Measurements from ENCODE around the gene KIF1A.

The KIF1A gene

GRCh38 chr2:240795916-240796510 lies 24.0 kb downstream of the KIF1A start:
- TF ChIP-seq POLR2AphosphoS5 (IDR thresholded peaks at IDR 0.05; ENCODE audit: low read depth, low read length) (no peak), REST (IDR thresholded peaks at IDR 0.05; ENCODE audit: insufficient read depth in 1 of 2, low read depth in 2 of 2, low read length in 2 of 2) (no peak), FOXP2 (optimal IDR thresholded peaks at IDR 0.05; ENCODE audit: borderline replicate concordance, extremely low read depth, extremely low read length, insufficient read depth) (no peak), TAF1 (IDR thresholded peaks at IDR 0.05; ENCODE audit: borderline replicate concordance, insufficient read depth, low read length) (no peak), SIN3A (IDR thresholded peaks at IDR 0.05; ENCODE audit: borderline replicate concordance, insufficient read depth, low read length) (no peak)

GRCh38 chr2:240795454-240795853 lies 24.6 kb downstream of the KIF1A start:
- no peak for TF ChIP-seq FOXP2 (optimal IDR thresholded peaks at IDR 0.05; ENCODE audit: borderline replicate concordance, extremely low read depth, extremely low read length, insufficient read depth)
- TF ChIP-seq POLR2AphosphoS5 (IDR thresholded peaks at IDR 0.05; ENCODE audit: low read depth, low read length), result no peak
- TF ChIP-seq TAF1 (IDR thresholded peaks at IDR 0.05; ENCODE audit: borderline replicate concordance, insufficient read depth, low read length), result no peak
- TF ChIP-seq SIN3A (IDR thresholded peaks at IDR 0.05; ENCODE audit: borderline replicate concordance, insufficient read depth, low read length), result no peak
- no peak for TF ChIP-seq REST (IDR thresholded peaks at IDR 0.05; ENCODE audit: insufficient read depth in 1 of 2, low read depth in 2 of 2, low read length in 2 of 2)

- TF ChIP-seq REST (IDR thresholded peaks at IDR 0.05; ENCODE audit: insufficient read depth in 1 of 2, low read depth in 2 of 2, low read length in 2 of 2), result no peak
- no peak for TF ChIP-seq TAF1 (IDR thresholded peaks at IDR 0.05; ENCODE audit: borderline replicate concordance, insufficient read depth, low read length)
- no peak for TF ChIP-seq SIN3A (IDR thresholded peaks at IDR 0.05; ENCODE audit: borderline replicate concordance, insufficient read depth, low read length)
- TF ChIP-seq FOXP2 (optimal IDR thresholded peaks at IDR 0.05; ENCODE audit: borderline replicate concordance, extremely low read depth, extremely low read length, insufficient read depth), result no peak
- no peak for TF ChIP-seq POLR2AphosphoS5 (IDR thresholded peaks at IDR 0.05; ENCODE audit: low read depth, low read length)
Measured at GRCh38 chr2:240794178-240794721, 25.8 kb downstream of the KIF1A start.

GRCh38 chr2:240793313-240794177 lies 26.5 kb downstream of the KIF1A start:
- TF ChIP-seq POLR2AphosphoS5 (IDR thresholded peaks at IDR 0.05; ENCODE audit: low read depth, low read length), result no peak
- no peak for TF ChIP-seq FOXP2 (optimal IDR thresholded peaks at IDR 0.05; ENCODE audit: borderline replicate concordance, extremely low read depth, extremely low read length, insufficient read depth)
- TF ChIP-seq REST (IDR thresholded peaks at IDR 0.05; ENCODE audit: insufficient read depth in 1 of 2, low read depth in 2 of 2, low read length in 2 of 2), result no peak
- no peak for TF ChIP-seq TAF1 (IDR thresholded peaks at IDR 0.05; ENCODE audit: borderline replicate concordance, insufficient read depth, low read length)
- no peak for TF ChIP-seq SIN3A (IDR thresholded peaks at IDR 0.05; ENCODE audit: borderline replicate concordance, insufficient read depth, low read length)
